Stimulated activated naive CD8-positive, alpha-beta T cell treated with anti-CD3 and anti-CD28 coated beads, Interleukin-15, amount 100 ng/mL, for 72 hours (primary cell): ENCODE results near the gene PALD1.

Experiments used
- ATAC-seq: fragments of 150-1000 bp; cut with Tn5 transposase; 2 replicates; pipeline ENCODE4 v1.10.0; 2021; ENCODE audit warnings: mild to moderate bottlenecking, moderate library complexity
- DNase-seq, 2 donors: peaks; one replicate each; pipeline ENCODE4 v3.0.0; 2021 to 2022
- H3K27ac Mint-ChIP-seq, 2 donors: one replicate each; pipeline ENCODE4 v1.8.0; 2022; ENCODE audit warnings: mild to moderate bottlenecking in 2 of 2, mixed read lengths in 2 of 2, moderate library complexity in 2 of 2
- H3K27me3 Mint-ChIP-seq: one replicate; pipeline ENCODE4 v1.8.0; 2022; ENCODE audit warnings: mixed read lengths
- H3K4me1 Mint-ChIP-seq: one replicate; pipeline ENCODE4 v1.8.0; 2022; ENCODE audit warnings: mild to moderate bottlenecking, mixed read lengths
- H3K4me3 Mint-ChIP-seq, 2 donors: one replicate each; pipeline ENCODE4 v1.8.0; 2022; ENCODE audit warnings: mild to moderate bottlenecking in 2 of 2, mixed read lengths in 2 of 2, moderate library complexity in 1 of 2
- H3K9me3 Mint-ChIP-seq, 2 donors: one replicate each; pipeline ENCODE4 v1.8.0; 2022; ENCODE audit warnings: mixed read lengths in 2 of 2

The PALD1 gene

DNA sequence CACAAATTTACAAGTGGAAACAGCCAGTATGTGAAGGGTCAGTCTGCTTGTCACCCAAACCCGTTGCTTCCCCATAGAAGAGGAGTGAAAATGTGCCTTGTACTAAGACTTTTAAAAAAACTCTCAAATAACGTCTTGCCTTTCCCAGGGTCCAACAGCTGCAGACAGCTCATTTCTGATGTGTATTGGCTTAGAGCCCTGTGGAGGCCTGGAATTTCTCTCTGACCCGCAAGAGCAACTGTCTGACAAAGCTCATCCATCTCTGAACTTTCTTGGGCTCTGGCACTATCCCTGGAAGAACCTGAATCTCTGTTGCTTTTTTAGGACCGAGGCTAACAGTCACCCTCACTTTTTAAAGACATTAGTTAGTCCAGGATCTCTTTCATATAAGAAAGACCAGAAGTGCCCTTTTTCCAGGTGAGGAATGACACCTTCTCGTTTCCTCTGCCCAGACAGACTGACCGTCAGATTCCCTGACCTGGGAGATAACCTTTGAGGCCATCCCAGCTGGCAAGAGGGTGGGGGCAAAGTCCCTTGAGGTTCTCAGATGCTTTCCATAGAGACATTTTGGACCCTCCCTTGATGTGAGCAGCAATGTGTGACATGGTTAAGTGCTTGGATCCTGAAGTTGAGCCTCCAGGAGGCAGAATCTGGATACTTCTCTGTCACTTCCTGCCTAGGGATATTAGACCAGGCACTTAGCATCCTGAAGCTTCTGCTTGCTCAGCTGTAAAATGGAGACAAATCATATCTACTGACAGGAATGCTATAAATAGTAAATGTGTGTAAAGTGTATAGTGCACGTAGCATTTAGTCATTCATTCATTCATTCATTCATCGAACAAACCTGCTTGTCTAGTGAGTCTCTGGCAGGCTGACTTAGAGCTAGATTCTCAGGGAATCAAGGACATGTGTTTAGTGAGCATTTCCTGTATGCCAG, 32.6 kb upstream of the PALD1 start:
- Mint-ChIP-seq H3K4me3 (no peak overlapping the region), H3K27me3 (peaks cover 40% of the 10 kb centered on the region), H3K9me3 (no peaks in the 10 kb centered on the region), H3K4me1 (peaks cover 10% of the 10 kb centered on the region), H3K27ac (no peak overlapping the region)
- no peak for DNase-seq
- ATAC-seq: no peak

DNA sequence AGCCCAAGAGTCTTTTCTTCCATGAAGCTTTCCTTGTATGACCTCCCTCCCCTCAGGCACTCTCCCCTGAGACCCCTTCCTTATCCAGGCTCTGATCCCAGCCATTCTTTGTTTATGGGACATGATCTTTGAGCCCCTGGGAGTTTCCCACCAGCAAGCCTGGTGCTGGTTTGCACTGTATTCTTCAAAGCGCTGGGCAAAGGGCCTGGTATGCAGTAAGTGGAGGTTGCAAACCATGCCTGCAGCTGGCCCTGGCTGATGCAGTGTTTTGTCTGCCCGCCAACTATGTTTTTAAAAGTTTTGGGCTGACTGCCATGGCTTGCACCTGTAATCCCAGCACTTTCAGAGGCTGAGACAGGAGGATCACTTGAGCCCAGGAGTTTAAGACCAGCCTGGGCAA, 30.3 kb upstream of the PALD1 start:
- peak overlapping the region in 1 of 2 donors; percentile 9 for H3K27ac Mint-ChIP-seq
- H3K4me3 Mint-ChIP-seq: no peak overlapping the region

DNA sequence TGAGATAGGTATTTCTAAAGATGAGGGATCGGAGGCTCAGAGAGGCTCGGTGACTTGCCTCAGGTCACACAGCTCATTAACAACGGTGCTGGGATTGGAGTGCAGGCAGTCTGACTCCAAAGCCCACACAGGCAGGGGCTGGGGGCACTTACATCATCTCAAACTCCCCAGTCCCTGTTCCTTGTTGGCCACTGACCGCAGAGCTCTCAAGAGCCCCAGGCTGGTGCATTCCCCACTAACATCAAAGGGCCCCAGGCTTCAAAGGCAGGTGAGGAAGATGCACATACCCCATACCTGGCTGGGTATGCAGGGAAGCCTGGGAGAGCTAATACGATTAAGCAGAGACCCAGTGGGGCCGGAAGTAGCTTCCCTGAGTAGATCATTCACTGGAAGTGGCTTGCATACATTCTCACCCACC, 23.3 kb upstream of the PALD1 start:
- Mint-ChIP-seq H3K4me3 (no peak overlapping the region), H3K4me1 (peaks cover 13% of the 10 kb centered on the region), H3K27me3 (peaks cover 54% of the 10 kb centered on the region), H3K27ac (no peak overlapping the region), H3K9me3 (no peaks in the 10 kb centered on the region)
- DNase-seq: no peak
- ATAC-seq: no peak

More for the DNA sequence above, 30.3 kb upstream of the PALD1 start:
- no peak for DNase-seq
- Mint-ChIP-seq H3K4me1 (no peaks in the 10 kb centered on the region), H3K27me3 (peaks cover 18% of the 10 kb centered on the region), H3K9me3 (no peaks in the 10 kb centered on the region)
- no peak for ATAC-seq

DNA sequence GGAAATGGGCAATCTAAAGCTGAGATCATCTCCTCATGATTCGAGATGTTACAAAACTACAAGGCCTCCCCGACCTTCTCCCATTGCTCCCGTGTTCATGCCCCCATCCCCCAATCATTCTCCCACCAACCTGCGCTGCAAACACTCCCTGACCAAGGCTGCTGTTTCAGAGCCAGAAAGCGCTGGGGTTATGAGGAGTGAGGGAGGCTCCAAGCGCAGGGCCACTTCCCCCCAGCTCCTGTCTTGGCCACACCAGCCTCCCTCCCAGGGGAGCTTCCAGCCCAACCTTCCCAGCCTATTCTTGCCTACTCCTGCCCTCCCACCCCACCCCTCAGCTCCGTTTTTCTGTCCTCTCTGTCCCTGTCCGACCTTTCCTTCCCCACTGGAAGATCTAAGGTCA, 22.4 kb upstream of the PALD1 start:
- H3K27me3 Mint-ChIP-seq: peaks cover 63% of the 10 kb centered on the region
- H3K4me1 Mint-ChIP-seq: peaks cover 16% of the 10 kb centered on the region
- H3K4me3 Mint-ChIP-seq: no peak overlapping the region
- DNase-seq: no peak
- H3K9me3 Mint-ChIP-seq: no peaks in the 10 kb centered on the region
- no peak for ATAC-seq
- H3K27ac Mint-ChIP-seq: no peak overlapping the region

DNA sequence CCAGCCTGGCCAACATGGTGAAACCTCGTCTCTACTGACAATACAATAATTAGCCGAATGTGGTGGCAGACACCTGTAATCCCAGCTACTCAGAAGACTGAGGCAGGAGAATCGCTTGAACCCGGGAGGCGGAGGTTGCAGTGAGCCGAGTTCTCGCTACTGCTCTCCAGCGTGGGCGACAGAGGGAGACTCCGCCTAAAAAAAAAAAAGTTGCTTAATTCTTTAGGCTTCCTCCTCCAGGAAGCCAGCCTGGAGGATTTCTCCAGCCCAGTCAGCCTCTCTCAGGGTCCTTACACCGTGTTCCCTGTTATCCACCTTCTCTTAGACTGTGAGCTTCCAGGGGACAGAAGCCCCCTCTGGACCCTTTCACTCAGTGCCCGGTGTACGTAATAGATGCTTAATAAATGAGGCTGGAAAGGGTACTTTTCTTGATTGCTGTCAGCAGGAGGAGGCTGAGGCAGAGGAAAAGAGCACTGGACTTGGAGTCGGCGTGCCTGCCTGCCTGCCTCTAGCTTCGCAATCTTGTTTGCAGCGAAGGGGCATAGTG, 20.7 kb upstream of the PALD1 start:
- DNase-seq (no peak), ATAC-seq (no peak)
- Mint-ChIP-seq H3K27ac (no peak overlapping the region), H3K27me3 (peaks cover 67% of the 10 kb centered on the region), H3K4me3 (no peak overlapping the region), H3K9me3 (no peaks in the 10 kb centered on the region), H3K4me1 (peaks cover 19% of the 10 kb centered on the region)

DNA sequence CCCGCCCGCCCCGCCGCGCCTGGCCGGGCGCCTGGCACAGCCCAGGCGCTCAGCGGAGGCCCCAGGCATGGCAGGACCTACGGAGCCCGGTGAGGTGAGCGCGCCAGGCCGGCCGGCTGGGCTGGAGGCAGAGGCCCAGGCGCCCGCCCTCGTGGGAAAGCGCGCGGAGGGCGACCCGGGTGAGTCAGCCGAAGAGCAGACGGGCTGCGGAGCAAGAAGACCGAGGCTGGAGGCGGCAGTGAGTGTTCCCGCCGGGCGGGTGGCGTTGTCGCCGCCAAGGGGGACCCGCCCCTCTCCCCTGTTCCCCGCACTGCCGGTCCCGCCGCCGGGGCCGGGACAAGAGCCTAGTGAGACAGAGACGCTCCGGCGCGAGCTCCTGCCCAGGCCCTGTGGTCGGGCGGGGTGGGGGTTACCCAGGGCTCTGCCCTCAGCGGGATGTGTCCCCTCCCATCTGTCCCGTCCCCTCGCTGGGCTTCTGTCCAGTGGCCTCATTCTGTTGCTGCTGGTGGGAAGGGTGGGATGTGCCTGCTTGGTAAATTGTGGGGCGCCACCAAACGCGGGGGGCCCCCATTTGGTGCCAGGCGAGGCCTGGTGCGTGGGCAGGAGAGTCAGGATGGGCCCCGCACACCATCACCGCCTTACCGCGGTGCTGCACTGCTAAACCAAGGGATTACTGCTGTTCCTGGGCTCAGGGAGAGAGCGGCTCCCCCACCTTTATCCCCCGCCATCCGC, 20.1 kb upstream of the PALD1 start:
- H3K4me3 Mint-ChIP-seq: peak overlapping the region; percentile 58 to 69
- DNase-seq (peak; percentile 47 to 51), ATAC-seq (peak; percentile 73)
- peaks cover 19% of the 10 kb centered on the region for H3K4me1 Mint-ChIP-seq
- H3K27ac Mint-ChIP-seq: peak overlapping the region in 1 of 2 donors; percentile 27
- H3K9me3 Mint-ChIP-seq: no peaks in the 10 kb centered on the region
- peaks cover 67% of the 10 kb centered on the region for H3K27me3 Mint-ChIP-seq

DNA sequence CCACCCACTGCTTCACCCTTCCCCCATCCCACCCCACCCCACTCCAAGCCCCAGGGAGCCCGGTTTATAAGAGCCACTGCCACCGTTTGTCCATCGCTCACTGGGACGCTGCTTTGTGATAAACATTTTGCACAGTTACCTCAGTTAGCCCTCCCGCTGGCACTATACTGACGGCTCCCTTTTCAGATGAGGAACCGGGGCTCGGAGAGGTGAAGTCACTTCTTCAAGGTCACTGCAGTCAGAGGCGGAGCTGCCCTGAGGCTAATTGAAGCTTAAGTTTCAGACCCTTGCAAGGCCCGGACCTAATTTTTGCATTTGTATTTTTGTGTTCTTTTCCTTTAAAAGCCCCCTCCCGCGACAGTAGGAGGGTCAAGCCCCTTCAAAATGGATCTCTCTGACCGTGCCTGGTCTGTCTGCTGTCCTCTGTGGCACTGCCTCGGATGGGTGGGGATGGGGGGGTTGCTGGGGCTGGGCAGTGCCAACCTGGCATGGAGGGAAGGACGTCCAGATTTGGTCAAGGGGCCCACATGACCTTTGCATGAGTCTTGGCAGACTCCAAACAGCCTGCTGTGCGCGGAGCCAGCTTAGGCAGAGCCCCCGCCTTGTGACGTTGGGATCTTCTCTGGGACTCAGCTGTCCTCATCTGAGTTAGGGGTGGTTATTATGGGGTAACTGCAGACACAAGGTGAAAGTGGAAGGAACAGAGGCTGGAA, 19.4 kb upstream of the PALD1 start:
- no peak for ATAC-seq
- H3K4me3 Mint-ChIP-seq: peak overlapping the region in 1 of 2 donors; percentile 69
- no peak for DNase-seq
- H3K27ac Mint-ChIP-seq: no peak overlapping the region
- peaks cover 67% of the 10 kb centered on the region for H3K27me3 Mint-ChIP-seq
- no peaks in the 10 kb centered on the region for H3K9me3 Mint-ChIP-seq
- peaks cover 19% of the 10 kb centered on the region for H3K4me1 Mint-ChIP-seq

DNA sequence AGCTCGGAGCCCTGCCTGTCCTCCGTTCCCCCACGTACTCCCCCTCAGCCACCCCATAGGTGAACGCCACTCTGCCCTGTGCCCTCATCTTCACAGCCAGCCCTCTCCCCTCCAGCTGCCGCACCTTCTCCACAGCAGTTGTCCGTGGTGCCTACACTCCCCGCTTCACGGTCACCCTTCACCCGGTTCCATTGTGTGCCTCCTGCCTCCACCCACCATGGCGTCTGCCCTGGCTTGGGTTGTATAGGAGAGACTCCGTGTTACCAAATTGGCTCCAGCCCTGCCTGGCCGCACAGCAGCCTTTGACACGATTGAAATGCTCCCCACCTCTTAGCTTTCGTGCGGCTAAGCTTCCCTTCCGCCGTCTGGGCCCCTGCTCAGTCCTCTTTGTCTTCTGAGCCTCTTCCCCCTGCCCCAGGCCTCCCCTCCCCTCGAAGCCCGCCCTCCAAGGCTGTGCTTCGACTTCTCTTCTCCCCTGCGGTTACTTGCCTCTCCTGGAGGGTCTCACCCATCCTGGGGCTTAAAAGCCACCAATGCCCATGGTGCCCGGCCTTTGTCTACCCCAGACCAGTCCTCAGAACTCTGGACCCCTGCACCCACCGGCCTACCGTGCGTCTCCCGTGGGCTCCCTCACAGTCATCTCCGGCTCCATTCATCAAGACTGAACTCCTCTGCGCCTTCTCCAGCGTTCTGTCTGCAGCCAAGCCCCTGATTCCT, 18.6 kb upstream of the PALD1 start:
- ATAC-seq: no peak
- H3K4me3 Mint-ChIP-seq: peak overlapping the region in 1 of 2 donors; percentile 8
- no peak overlapping the region for H3K27ac Mint-ChIP-seq

DNA sequence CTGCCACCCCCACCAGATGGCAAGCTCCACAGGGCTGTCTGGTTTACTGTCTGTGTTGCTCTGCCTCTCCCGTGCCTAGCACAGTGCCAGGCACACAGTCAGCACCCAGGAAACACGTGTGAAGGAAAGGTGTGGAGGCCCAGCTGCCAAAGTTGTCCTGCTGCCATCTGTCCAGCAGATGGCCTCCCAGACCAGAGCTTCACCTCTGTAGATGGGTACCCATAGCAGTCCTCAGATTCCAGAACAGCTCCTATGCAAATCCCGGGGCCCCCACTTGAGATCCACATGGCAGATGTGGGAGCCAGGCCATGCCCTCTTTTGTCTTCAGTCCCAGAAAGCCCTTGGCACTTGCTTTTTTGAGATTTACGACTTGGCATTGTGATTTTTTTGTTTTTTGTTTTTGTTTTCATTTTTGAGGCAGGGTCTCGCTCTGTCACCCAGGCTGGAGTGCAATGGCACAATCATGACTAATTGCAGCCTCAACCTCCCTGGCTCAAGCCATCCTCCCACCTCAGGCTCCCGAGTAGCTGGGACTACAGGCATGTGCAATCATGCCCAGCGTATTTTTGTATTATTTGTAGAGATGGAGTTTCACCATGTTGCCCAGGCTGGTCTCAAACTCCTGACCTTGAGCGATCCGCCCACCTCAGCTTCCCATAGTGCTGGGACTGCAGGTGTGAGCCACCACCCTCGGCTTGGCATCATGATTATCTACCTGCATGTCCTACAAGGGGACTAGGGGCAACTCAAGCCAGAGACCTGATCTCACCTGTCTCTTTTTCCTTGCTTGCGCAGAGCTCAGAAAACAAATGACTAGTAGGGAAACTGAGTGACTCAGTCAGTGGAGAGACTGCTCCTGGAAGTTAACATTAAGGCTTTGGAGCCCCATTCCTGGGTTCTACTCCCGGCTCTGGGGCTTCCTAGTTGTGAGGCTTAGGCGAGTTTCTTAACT, 16.9 kb upstream of the PALD1 start:
- Mint-ChIP-seq H3K27ac (no peak overlapping the region), H3K27me3 (peaks cover 55% of the 10 kb centered on the region), H3K9me3 (no peaks in the 10 kb centered on the region), H3K4me3 (no peak overlapping the region), H3K4me1 (peaks cover 19% of the 10 kb centered on the region)
- DNase-seq (peak in 1 of 2 donors; percentile 55), ATAC-seq (peak; percentile 72)

More for the DNA sequence above, 18.6 kb upstream of the PALD1 start:
- DNase-seq: no peak
- no peaks in the 10 kb centered on the region for H3K9me3 Mint-ChIP-seq
- H3K4me1 Mint-ChIP-seq: peaks cover 19% of the 10 kb centered on the region
- H3K27me3 Mint-ChIP-seq: peaks cover 66% of the 10 kb centered on the region

DNA sequence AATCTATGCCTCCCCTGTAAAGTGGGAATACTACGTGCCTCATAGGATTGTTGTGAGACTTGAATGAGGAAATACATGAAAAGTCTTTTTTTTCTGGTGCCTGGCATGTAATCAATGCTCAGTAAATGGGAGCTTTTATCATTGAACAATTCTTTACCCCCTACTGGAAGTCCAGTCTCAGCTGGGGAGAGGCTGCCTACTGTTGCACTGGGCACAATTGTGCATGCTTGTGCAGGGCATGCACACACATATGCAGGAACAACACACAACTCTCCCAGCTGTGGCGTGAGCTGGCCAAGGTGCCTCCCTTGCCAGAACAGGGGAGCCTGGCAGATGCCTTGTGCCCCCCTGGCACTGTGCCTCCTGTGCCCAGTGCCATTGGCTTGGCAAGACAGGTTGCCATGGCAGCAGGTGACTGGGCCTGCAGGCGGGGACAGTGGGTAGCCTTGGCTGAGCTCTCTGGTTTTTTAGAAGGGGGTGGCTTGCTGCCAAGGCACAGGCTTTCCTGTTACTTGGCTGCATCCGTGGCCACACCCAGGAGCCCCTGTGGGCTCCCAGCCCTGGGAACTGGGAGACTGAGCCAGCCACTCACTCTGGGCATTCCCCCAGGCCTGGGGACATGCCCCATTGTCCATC, 16.1 kb upstream of the PALD1 start:
- no peak for ATAC-seq
- peaks cover 19% of the 10 kb centered on the region for H3K4me1 Mint-ChIP-seq
- DNase-seq: no peak
- no peaks in the 10 kb centered on the region for H3K9me3 Mint-ChIP-seq
- peaks cover 55% of the 10 kb centered on the region for H3K27me3 Mint-ChIP-seq
- H3K27ac Mint-ChIP-seq: no peak overlapping the region
- no peak overlapping the region for H3K4me3 Mint-ChIP-seq

DNA sequence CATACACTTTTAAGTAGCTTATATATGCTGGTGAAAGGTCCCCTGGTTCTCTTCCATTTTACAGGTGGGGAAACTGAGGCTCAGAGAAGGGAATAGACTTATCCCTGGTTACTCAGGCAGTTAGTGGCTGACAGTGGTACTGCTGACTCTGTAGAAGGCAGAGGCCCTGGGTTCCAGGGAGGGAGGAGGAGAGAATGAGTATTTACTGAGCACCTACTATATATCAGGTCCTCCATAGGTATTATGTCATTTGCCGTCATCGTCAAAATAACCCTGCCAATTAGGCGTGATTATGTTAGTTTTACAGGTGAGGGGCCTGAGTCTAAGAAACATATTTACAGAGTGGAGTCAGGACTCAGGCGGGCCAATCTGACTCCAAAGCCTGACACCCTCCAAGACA, 13.3 kb upstream of the PALD1 start:
- ATAC-seq (no peak), DNase-seq (no peak)
- Mint-ChIP-seq H3K27ac (no peak overlapping the region), H3K4me1 (peaks cover 17% of the 10 kb centered on the region), H3K9me3 (no peaks in the 10 kb centered on the region), H3K27me3 (peaks cover 48% of the 10 kb centered on the region), H3K4me3 (no peak overlapping the region)

DNA sequence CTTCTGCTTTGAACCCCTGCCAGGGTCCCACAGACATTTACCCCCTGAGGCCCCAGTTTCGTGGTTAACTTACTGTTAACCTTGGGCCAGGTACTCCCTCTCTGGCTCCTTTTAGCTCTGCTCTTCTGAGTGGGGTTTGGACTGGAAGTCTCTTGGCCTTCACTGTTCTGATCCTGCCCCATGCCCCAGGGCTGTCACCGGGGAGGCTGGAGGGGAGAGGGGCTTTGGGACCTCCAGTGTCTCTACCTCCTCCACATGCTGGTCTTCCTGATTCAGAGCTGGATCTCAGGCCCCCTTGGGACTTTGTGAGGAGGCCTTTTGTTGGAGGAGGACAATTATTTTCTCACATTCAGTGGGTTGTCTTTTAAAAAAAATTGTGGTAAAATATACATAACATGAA, 12.7 kb upstream of the PALD1 start:
- peaks cover 42% of the 10 kb centered on the region for H3K27me3 Mint-ChIP-seq
- H3K27ac Mint-ChIP-seq: no peak overlapping the region
- no peak overlapping the region for H3K4me3 Mint-ChIP-seq
- H3K4me1 Mint-ChIP-seq: peaks cover 17% of the 10 kb centered on the region
- DNase-seq: no peak
- no peak for ATAC-seq
- H3K9me3 Mint-ChIP-seq: no peaks in the 10 kb centered on the region

DNA sequence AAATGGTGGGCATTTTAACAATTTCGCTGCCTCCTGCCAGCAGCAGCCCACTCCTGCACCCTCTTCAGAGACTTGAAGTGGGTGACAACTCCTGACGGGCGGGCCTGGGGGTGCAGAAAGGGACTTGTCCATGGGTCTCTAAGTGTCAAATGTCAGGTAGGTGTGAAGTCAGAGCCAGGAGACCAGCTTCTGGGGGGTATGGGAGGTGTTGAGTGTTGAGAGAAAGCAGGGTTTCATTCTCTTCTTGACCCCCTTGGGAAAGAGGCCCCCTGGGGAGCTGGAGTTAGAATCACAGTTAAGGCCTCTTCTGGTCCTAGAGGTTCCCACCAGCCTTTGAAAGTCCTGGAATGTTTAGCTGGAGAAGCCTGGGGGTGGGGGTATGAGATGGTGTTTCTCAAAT, 11.6 kb upstream of the PALD1 start:
- DNase-seq: no peak
- peaks cover 12% of the 10 kb centered on the region for H3K4me1 Mint-ChIP-seq
- H3K9me3 Mint-ChIP-seq: no peaks in the 10 kb centered on the region
- H3K27me3 Mint-ChIP-seq: peaks cover 35% of the 10 kb centered on the region
- H3K27ac Mint-ChIP-seq: no peak overlapping the region
- ATAC-seq: no peak
- no peak overlapping the region for H3K4me3 Mint-ChIP-seq
